WERI-Rb-1 (cell line): Measurements from ENCODE around the gene CASZ1.

Experiments used
- DNase-seq: peaks from one replicate; pipeline ENCODE4 v3.0.0-alpha.2; 2020
- H3K27ac ChIP-seq: fragments of 250-450 bp; sonication (Bioruptor Pico); 2 replicates; pipeline ENCODE4 v1.5.1; 2020; ENCODE audit warnings: mild to moderate bottlenecking, moderate library complexity
- H3K27me3 ChIP-seq: fragments of 250-450 bp; sonication (Bioruptor Pico); 2 replicates; pipeline ENCODE4 v1.5.1; 2021; ENCODE audit warnings: mild to moderate bottlenecking, low read depth, moderate library complexity; ENCODE audit not compliant: insufficient read depth, severe bottlenecking
- H3K36me3 ChIP-seq: fragments of 250-450 bp; sonication (Bioruptor Pico); 2 replicates; pipeline ENCODE4 v1.5.1; 2020; ENCODE audit warnings: mild to moderate bottlenecking, moderate library complexity
- H3K4me3 ChIP-seq: 2 replicates; pipeline ENCODE4 v1.5.1; 2011; ENCODE audit warnings: low read depth, mild to moderate bottlenecking, control low read depth, low read length
- H3K9me3 ChIP-seq: fragments of 250-450 bp; sonication (Bioruptor Pico); 2 replicates; pipeline ENCODE4 v1.5.1; 2021; ENCODE audit warnings: mild to moderate bottlenecking, moderate library complexity; ENCODE audit not compliant: severe bottlenecking
- CTCF ChIP-seq: IDR thresholded peaks from 2 replicates; pipeline ENCODE4 v1.5.1; 2011; ENCODE audit warnings: low read depth, mild to moderate bottlenecking, control low read depth, inconsistent platforms, low read length

CASZ1 gene

DNA sequence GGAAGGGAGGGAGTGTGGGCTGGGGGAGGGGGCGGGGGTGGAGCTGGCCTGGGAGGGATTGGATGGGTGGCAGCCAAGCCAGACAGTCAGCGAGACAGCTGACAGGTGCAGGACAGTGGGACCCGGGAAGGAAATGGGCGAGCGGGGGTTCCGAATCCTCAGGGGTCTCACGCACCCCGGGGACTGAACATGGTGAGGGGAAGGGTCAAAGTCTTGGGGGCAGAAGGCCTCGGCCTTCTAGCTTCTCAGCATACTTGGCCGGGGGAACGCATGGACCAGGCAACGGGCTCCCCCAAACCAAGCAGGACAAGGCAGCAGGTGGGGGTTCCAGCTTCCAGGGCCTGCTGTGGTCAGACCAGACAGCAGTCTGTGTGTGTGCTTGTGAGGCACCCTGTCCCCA lies 23.1 kb downstream of the CASZ1 start:
- Histone ChIP-seq H3K4me3 (no peak overlapping the region), H3K27me3 (no peaks in the 10 kb centered on the region), H3K36me3 (no peaks in the 10 kb centered on the region), H3K27ac (peak overlapping the region; percentile 62), H3K9me3 (no peaks in the 10 kb centered on the region)
- no peak for DNase-seq
- no peak for TF ChIP-seq CTCF

- Histone ChIP-seq H3K4me3 (no peak overlapping the region), H3K27ac (peak overlapping the region; percentile 12; the same call in 1 of the 2 replicates), H3K27me3 (no peaks in the 10 kb centered on the region), H3K36me3 (no peaks in the 10 kb centered on the region), H3K9me3 (no peaks in the 10 kb centered on the region)
- no peak for TF ChIP-seq CTCF
- DNase-seq, result no peak
These were observed 23.7 kb downstream of the CASZ1 start for GRCh38 chr1:10772711-10773110.

GRCh38 chr1:10771789-10772188 lies 24.7 kb downstream of the CASZ1 start:
- DNase-seq, result no peak
- no peak for TF ChIP-seq CTCF
- Histone ChIP-seq H3K4me3 (no peak overlapping the region), H3K36me3 (no peaks in the 10 kb centered on the region), H3K9me3 (no peaks in the 10 kb centered on the region), H3K27me3 (no peaks in the 10 kb centered on the region), H3K27ac (no peak overlapping the region)

- Histone ChIP-seq H3K4me3 (no peak overlapping the region), H3K36me3 (peaks cover under 1% of the 10 kb centered on the region; the same call in 1 of the 2 replicates), H3K27me3 (no peaks in the 10 kb centered on the region), H3K27ac (no peak overlapping the region), H3K9me3 (no peaks in the 10 kb centered on the region)
- TF ChIP-seq CTCF, result no peak
- DNase-seq, result no peak
These were observed 27.9 kb downstream of the CASZ1 start for GRCh38 chr1:10768552-10768951.

DNA sequence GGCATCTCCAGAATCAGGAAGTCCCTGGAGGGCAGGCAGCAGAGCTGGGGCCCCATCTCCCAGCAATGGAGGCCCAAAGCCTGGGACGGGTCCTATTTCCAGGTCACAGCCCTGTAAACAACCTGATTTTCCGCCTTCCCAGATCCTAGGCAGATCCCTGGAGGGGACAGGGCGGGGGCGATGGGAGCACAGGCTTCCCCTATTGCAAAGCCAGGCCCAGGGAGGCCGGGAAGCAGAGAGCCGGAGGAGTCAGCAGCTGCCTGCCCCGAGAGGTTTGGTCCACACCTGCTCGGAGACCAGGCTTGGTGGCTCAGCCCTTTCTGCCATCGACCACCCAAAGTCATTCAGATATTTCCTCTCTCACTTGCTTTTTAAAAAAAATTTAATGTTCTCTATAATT lies 29.2 kb downstream of the CASZ1 start:
- Histone ChIP-seq H3K27me3 (no peaks in the 10 kb centered on the region), H3K9me3 (no peaks in the 10 kb centered on the region), H3K36me3 (peaks cover 4% of the 10 kb centered on the region; the same call in 1 of the 2 replicates), H3K4me3 (no peak overlapping the region), H3K27ac (no peak overlapping the region)
- DNase-seq, result no peak
- no peak for TF ChIP-seq CTCF

DNA sequence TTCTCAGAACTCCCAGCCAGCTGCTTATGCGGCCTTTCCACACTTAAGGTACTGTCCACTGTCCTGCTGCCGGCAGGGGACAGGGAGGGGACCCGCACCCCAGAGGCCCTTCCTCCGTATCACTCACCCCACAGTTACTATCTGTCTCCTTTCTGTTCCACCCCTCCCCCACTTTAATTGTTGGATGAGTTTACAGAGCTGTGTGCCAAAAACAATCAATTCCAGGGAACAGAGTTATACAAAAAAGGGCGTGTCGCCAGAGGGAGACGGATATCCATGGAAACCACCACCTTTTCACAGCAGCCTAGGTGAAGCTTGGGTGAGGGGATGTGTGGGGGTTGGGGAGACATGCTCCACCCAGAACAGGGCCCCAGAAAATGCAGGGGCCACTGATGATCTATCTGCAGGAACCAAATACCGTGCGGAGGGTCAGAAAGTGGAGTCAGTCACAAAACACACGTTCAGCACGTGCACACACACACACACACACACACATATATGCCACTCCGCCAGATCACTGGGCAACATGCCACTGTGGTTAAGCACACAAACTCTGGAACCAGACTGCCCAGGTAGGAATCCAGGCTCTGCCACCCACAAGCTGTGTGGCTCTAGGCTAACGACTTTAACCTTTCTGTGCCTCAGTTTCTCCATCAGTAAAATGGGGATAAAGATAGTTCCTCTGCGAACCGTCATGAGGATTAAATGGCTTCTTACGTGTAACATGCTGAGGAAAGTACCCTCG lies 30.5 kb downstream of the CASZ1 start:
- no peak for DNase-seq
- TF ChIP-seq CTCF, result no peak

More for the DNA sequence above, 30.5 kb downstream of the CASZ1 start:
- Histone ChIP-seq H3K4me3 (no peak overlapping the region), H3K9me3 (no peaks in the 10 kb centered on the region), H3K27ac (no peak overlapping the region), H3K27me3 (no peaks in the 10 kb centered on the region), H3K36me3 (peaks cover 4% of the 10 kb centered on the region)
